Right ventricle myocardium superior (tissue), 1 donor: ENCODE data around the gene MBNL1. TPM values are rescaled to one million over a fixed set of nuclear protein-coding genes. Genes with fewer than 3 reads are reported as not detected.
"Not testable (repeated sequence)": the region's sequence is repeated elsewhere in the genome, so short reads cannot be mapped to it uniquely, and the experiment has no call there.

Experiments used
- ATAC-seq: fragments of 200-7000 bp; cut with Tn5 transposase; one replicate; pipeline ENCODE4 v1.9.1; 2020; ENCODE audit warnings: mild to moderate bottlenecking; ENCODE audit not compliant: poor library complexity
- DNase-seq: peaks from one replicate; pipeline ENCODE4 v3.0.0-alpha.2; 2020
- intact Hi-C: fragments of 100-400 bp; cut with DNase I; formaldehyde crosslinking; loops from one replicate; pipeline ENCODE4 v1.11.2; 2022
- total RNA-seq: library from RNA; stranded (reverse); fragmentation: NEBNext Ultra II Directional; extraction: Animal tissue kit (Norgen Biotek cat#: 25700); gene quantifications from one replicate; pipeline ENCODE4 v1.2.1, GENCODE V29; 2021
- donor health status: DM: no; HTN: yes; CAD: no; lungs with severe emphysema.

MBNL1 gene
- total RNA-seq, 1 donor from 2014 or later, result 182 TPM

GRCh38 chr3:152399374-152399773 is 130.6 kb downstream of the MBNL1 start:
- no peak for DNase-seq
- ATAC-seq, result no peak
- intact Hi-C loops, result no loop called here

DNA sequence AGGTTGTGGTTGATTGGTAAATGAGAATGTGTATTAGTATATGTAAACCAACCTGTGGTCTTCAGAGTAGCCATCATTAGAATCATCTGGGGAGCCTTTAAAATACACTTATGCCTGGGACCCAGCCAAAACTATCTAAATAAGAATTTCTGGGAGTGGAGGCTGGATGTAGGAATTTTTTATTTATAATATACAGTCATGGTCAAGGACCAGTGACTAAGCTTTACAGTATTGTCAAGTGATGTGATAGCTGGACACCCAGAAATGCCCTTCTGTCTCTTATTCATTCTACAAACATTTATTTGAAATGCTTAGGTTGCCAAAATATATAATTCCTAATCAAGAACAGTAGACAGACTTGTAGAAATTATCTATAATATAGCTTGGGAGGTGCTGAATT is 132.2 kb downstream of the MBNL1 start:
- DNase-seq (no peak), ATAC-seq (no peak)
- intact Hi-C loops, result no loop called here

- no peak for DNase-seq
- intact Hi-C loops, result no loop called here
- peak; percentile 42 for ATAC-seq
Measured at GRCh38 chr3:152402695-152403451, 134.1 kb downstream of the MBNL1 start.

DNA sequence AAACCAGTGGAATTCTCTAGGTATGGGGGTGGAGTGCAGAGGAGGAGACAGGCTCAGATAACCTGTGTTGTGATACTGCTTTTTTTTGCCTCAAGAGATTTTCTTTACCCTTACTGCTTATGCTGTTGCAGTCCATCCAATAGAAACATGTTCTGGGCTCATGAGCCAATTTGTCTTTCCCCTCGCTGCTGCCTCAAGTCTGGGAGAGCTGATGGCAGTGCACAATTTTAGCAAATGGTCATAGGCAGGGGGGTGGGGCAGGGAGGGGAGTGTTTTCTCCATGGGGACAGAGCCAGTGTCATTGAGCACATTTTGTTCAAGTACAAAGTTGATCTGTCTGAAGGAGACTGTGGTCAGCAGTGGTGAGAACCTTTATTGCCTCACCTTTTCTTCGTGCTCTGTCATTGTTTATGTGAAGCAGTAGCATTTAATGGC is 134.9 kb downstream of the MBNL1 start:
- intact Hi-C loops, result no loop called here
- ATAC-seq (peak; percentile 84), DNase-seq (peak; percentile 67)

- ATAC-seq (no peak), DNase-seq (no peak)
- intact Hi-C loops, result no loop called here
Measured at GRCh38 chr3:152404976-152405375, 136.2 kb downstream of the MBNL1 start.

DNA sequence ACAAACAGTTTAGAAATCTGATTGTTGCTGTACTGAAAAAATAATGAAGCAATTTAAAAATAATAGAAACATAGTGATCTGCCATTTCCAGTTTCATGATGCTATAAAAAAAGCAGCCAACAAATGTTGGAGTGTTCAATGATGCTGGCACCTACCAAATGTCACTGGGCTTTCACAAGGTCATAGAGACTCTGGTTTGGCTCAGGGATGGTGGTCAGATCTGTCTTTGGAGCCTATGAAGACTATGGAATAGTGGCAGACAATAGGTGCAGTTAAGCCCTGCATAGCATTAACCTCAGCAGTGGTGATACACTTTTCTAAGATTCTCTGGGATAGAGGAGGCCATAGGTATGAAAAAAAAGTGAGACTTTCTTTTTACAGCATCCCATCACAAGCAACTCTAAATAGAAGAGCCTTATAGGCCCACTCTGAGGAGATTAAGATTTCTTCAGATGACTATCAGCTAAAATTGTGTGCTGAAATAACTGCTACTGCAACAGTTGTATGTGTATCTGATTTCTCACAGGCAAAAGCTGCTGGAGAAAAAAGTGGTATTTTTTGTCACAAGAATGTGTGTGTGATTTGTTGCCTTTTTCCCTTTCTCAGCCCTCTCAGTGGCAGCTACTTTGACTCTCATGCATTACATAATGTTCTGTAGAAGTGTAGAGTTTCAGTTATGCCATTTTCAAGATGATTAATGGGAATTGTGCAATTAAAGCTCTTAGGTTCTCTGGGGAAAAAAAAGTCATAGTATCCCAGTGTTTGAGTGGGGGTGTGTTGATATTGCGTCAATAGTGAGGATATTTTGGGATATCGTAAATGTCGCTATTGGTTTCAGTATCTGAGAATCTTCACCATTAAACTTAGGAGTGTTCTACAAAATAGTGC is 137.4 kb downstream of the MBNL1 start:
- DNase-seq (no peak), ATAC-seq (peak; percentile 58)
- intact Hi-C loops, result no loop called here

GRCh38 chr3:152413240-152413639 is 144.5 kb downstream of the MBNL1 start:
- ATAC-seq, result peak; percentile 40
- intact Hi-C loops, result no loop called here
- DNase-seq, result no peak

DNA sequence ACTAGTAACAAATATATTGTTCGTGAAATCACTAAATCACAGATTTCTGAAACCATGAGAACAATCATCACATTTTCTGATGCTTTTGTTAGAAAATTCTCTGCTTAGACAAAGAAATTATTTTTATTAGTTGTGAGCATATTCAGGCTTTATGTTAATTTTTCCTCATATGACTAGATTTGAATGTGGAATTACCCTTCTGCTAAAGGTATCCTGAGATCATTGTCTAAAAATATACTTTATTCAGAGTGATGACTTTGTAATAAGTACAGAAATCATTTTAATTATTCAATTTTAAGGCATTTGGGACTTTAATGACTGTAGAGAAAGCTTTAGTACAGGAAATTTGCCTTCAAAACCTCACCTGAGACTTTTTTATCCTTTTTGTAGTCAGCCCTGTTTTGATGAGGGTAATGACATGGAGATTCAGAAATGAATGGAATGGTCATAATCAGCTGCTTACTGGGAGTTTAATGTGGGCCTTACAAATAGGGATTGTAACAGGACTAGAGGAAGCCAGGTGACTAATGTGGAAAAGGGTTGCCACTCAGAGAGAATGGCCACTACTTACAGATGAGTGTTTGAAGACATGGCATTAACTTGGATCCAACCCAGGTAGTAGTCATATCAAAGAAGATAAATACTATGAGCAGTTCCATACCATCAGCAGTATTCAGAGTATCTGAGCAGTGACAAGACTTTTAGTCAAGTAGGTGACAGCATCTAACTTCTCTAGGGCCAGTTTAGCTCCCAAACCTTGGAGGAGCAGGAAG is 148.3 kb downstream of the MBNL1 start:
- DNase-seq (no peak), ATAC-seq (peak; percentile 69)
- intact Hi-C loops, result no loop called here

GRCh38 chr3:152419748-152420147 is 151.0 kb downstream of the MBNL1 start:
- DNase-seq, result no peak
- intact Hi-C loops, result no loop called here
- no peak for ATAC-seq

DNA sequence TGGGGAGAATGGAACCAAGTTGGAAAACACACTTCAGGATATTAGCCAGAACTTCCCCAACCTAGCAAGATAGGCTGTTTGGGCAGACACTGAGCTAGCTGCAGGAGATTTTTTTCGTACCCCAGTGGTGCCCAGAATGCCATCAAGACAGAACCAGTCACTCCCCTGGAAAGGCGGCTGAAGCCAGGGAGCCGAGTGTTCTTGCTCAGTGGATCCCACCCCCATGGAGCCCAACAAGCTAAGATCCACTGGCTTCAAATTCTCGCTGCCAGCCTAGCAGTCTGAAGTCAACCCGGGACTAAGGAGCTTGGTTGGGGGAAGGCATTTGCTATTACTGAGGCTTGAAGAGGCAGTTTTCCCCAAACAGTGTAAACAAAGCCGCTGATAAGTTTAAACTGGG is 152.4 kb downstream of the MBNL1 start:
- ATAC-seq (no peak), DNase-seq (no peak)
- intact Hi-C loops, result no loop called here

DNA sequence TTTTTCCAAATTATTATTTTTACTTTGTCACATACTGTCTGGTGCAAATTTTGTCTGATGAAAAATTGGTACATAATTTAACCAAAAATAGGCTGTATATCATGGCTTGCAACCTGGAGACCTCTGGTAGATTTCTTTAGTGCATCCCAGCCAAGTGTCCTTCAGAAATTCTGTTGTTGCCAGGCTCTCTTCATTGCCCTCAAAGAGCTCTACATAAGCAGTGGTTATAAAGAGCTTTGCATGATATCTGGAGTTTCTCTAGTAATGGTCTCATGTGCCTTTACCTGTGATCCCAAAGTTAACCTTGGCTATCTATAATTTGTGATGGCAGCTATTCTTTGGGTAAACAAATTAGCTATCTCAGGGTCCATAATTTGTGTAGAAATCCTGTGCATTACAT is 157.7 kb downstream of the MBNL1 start:
- intact Hi-C loops, result no loop called here
- ATAC-seq, result peak; percentile 19

GRCh38 chr3:152428577-152428976 is 159.8 kb downstream of the MBNL1 start:
- ATAC-seq (no peak), DNase-seq (no peak)
- intact Hi-C loops, result no loop called here

More for the DNA sequence above, 157.7 kb downstream of the MBNL1 start:
- DNase-seq, result no peak

DNA sequence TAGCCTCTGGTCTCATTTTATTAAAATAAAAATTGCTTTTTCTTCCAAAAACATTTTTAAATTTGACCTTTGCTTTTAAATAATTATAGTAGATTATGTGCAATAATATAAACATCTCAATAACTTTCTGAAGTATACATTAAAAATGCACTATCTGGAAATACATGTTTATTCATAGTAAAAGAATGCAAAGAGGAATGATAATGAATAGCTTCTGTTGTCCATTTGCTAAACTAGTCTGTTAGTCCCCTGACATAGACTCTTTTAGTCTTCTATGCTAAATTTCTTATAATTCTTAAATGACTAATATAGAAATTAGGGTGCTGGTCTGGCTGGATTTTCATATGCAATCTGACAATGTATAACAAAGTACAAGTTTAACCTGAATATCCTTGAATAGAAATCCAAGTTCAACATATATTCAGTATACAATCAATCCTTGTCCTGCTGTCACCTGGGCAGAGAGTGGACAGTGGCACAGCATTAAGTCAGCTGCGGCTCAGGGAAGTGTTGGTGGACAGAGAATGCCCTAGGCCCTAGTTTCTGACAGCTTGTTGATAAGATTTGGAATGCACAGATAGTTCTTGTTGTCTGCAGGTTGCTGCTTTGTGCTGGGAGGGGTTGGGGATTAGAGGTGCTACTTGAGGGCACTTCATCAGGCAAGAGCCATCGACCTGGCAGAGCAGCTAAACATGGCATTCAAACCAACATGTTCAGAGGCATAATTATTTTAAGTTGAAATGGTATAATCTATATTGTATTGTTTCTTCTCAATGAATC is 161.7 kb downstream of the MBNL1 start:
- ATAC-seq (peak; percentile 93), DNase-seq (peak; percentile 44)
- intact Hi-C loops, result no loop called here

- ATAC-seq, result no peak
- intact Hi-C loops, result no loop called here
Measured at GRCh38 chr3:152434142-152434541, 165.4 kb downstream of the MBNL1 start.

DNA sequence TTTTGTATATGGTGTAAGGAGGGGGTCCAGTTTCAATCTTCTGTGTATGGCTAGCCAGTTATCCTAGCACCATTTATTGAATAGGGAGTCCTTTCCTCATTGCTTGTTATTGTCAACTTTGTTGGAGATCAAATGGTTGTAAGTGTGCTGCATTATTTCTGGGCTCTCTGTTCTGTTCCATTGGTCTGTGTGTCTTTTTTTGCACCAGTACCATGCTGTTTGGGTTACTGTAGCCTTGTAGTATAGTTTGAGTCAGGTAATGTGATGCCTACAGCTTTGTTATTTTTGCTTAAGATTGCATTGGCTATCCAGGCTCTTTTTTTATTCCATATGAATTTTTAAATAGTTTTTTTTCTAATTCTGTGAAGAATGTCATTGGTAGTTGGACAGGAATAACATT is 166.5 kb downstream of the MBNL1 start:
- intact Hi-C loops, ATAC-seq, DNase-seq: not testable (repeated sequence)

More at GRCh38 chr3:152434142-152434541, 165.4 kb downstream of the MBNL1 start:
- DNase-seq, result no peak

GRCh38 chr3:152436707-152437590 is 168.2 kb downstream of the MBNL1 start:
- intact Hi-C loops, result no loop called here

GRCh38 chr3:152438181-152438580 is 169.5 kb downstream of the MBNL1 start:
- DNase-seq (no peak), ATAC-seq (no peak)
- intact Hi-C loops, result no loop called here

More at GRCh38 chr3:152436707-152437590, 168.2 kb downstream of the MBNL1 start:
- ATAC-seq (peak; percentile 40), DNase-seq (no peak)
